GM12878 (cell line): Measurements from ENCODE around the gene TNFRSF6B. TPM values are rescaled to one million over a fixed set of nuclear protein-coding genes. Genes with fewer than 3 reads are reported as not detected.

Experiments
- ATF7 ChIP-seq: fragments of 450-650 bp; IDR thresholded peaks from 2 replicates; pipeline ENCODE4 v1.6.1; 2016; ENCODE audit warnings: low read depth, mild to moderate bottlenecking
- BACH1 ChIP-seq: fragments of 450-650 bp; IDR thresholded peaks from 2 replicates; pipeline ENCODE4 v1.6.1; 2017; ENCODE audit warnings: mild to moderate bottlenecking, borderline replicate concordance
- BCL3 ChIP-seq: IDR thresholded peaks from 2 replicates; pipeline ENCODE4 v1.6.1; 2011; ENCODE audit warnings: borderline replicate concordance, low read depth, mild to moderate bottlenecking, moderate library complexity, low read length; ENCODE audit not compliant: insufficient read depth, poor library complexity, severe bottlenecking
- BHLHE40 ChIP-seq, 2 experiments: fragments of 450-650 bp in 1 of 2; IDR thresholded peaks; 2 replicates each; pipeline ENCODE4 v1.6.1; 2011 to 2017; ENCODE audit warnings: low read depth in 2 of 2, borderline replicate concordance in 1 of 2, improper control_type of control experiment in 1 of 2, low read length in 1 of 2, mild to moderate bottlenecking in 1 of 2
- EGR1 ChIP-seq, 2 experiments: IDR thresholded peaks; 1 replicate in 1 of 2; 2 replicates in 1 of 2; pipeline ENCODE4 v1.6.1; 2011 to 2012; ENCODE audit warnings: low read depth in 2 of 2, low read length in 2 of 2, borderline replicate concordance in 1 of 2, mild to moderate bottlenecking in 1 of 2, moderate library complexity in 1 of 2
- HDAC2 ChIP-seq: fragments of 200-600 bp; sonication (generic); IDR thresholded peaks from 2 replicates; pipeline ENCODE4 v1.6.1; 2017
- HSF1 ChIP-seq: fragments of 150-350 bp; IDR thresholded peaks from 2 replicates; pipeline ENCODE4 v1.6.1; 2014; ENCODE audit warnings: mild to moderate bottlenecking, low read depth, low read length
- IKZF1 ChIP-seq: fragments of 450-650 bp; conservative IDR thresholded peaks from 2 replicates; pipeline ENCODE4 v1.6.1; 2017; ENCODE audit warnings: antibody characterized with exemption, mild to moderate bottlenecking
- MLLT1 ChIP-seq: fragments of 450-650 bp; IDR thresholded peaks from 2 replicates; pipeline ENCODE4 v1.6.1; 2016; ENCODE audit warnings: mild to moderate bottlenecking
- NBN ChIP-seq: fragments of 450-650 bp; IDR thresholded peaks from 2 replicates; pipeline ENCODE4 v1.6.1; 2016
- NFXL1 ChIP-seq: fragments of 450-650 bp; IDR thresholded peaks from 2 replicates; pipeline ENCODE4 v1.6.1; 2017; ENCODE audit warnings: antibody characterized with exemption, mild to moderate bottlenecking, borderline replicate concordance
- RAD21 ChIP-seq: IDR thresholded peaks from 2 replicates; pipeline ENCODE4 v1.6.1; 2011; ENCODE audit warnings: mild to moderate bottlenecking, low read depth, low read length, moderate library complexity; ENCODE audit not compliant: insufficient read depth
- RELB ChIP-seq: fragments of 450-650 bp; IDR thresholded peaks from 2 replicates; pipeline ENCODE4 v1.6.1; 2017; ENCODE audit warnings: low read depth, mild to moderate bottlenecking, moderate library complexity
- SIN3A ChIP-seq: IDR thresholded peaks from 2 replicates; pipeline ENCODE4 v1.6.1; 2012; ENCODE audit warnings: low read depth, low read length, improper control_type of control experiment
- SUZ12 ChIP-seq: fragments of 200-600 bp; sonication (generic); IDR thresholded peaks from one replicate; pipeline ENCODE4 v1.6.1; 2018; ENCODE audit warnings: antibody characterized with exemption, mild to moderate bottlenecking; ENCODE audit not compliant: unreplicated experiment
- TCF12 ChIP-seq: IDR thresholded peaks from 2 replicates; pipeline ENCODE4 v1.6.1; 2011; ENCODE audit warnings: low read depth, mild to moderate bottlenecking, low read length
- WRNIP1 ChIP-seq: IDR thresholded peaks from 2 replicates; pipeline ENCODE4 v1.6.1; 2011; ENCODE audit warnings: low read depth, low read length, improper control_type of control experiment, borderline replicate concordance
- ZSCAN29 ChIP-seq: fragments of 450-650 bp; IDR thresholded peaks from 2 replicates; pipeline ENCODE4 v1.6.1; 2017; ENCODE audit warnings: mild to moderate bottlenecking, moderate library complexity
- polyA plus RNA-seq, 11 experiments: library from polyadenylated mRNA; depleted of rRNA in 4 of 11; unstranded in 6 of 11; stranded (reverse) in 5 of 11; fragments of >200 nt; fragmentation: Nextera tagmentation in 4 of 11; fragmentation: Illumina TruSeq in 1 of 11; extraction: Ambion mirVana in 4 of 11; extraction: Trizol in 1 of 11; gene quantifications; 1 replicate in 1 of 11; 2 replicates in 10 of 11; pipeline versions ENCODE4 v1.2.1 to v1.2.3, GENCODE V29; 2011 to 2016; ENCODE audit warnings: inconsistent platforms in 2 of 11, missing spikeins in 2 of 11, low read depth in 1 of 11
- total RNA-seq, 4 experiments: library from RNA; depleted of rRNA in 3 of 4; stranded (reverse); fragments of >200 nt in 3 of 4; fragmentation: Illumina TruSeq in 1 of 4; extraction: Trizol in 1 of 4; gene quantifications; 2 replicates each; pipeline versions ENCODE4 v1.2.1 to v1.2.3, GENCODE V29; 2013 to 2021
- TF ChIP-seq, protein P1 (sequence below): fragments of 450-650 bp; IDR thresholded peaks from 2 replicates; pipeline ENCODE4 v1.6.1; 2017; ENCODE audit warnings: mild to moderate bottlenecking, moderate library complexity

Gene TNFRSF6B
- total and polyA plus RNA-seq, 10 of the 15 experiments (the other 5 are each of a cell fraction or from before 2014, with no cell fraction given), result 0.67 to 2.2 (median 1.8) TPM; not detected in 7

DNA sequence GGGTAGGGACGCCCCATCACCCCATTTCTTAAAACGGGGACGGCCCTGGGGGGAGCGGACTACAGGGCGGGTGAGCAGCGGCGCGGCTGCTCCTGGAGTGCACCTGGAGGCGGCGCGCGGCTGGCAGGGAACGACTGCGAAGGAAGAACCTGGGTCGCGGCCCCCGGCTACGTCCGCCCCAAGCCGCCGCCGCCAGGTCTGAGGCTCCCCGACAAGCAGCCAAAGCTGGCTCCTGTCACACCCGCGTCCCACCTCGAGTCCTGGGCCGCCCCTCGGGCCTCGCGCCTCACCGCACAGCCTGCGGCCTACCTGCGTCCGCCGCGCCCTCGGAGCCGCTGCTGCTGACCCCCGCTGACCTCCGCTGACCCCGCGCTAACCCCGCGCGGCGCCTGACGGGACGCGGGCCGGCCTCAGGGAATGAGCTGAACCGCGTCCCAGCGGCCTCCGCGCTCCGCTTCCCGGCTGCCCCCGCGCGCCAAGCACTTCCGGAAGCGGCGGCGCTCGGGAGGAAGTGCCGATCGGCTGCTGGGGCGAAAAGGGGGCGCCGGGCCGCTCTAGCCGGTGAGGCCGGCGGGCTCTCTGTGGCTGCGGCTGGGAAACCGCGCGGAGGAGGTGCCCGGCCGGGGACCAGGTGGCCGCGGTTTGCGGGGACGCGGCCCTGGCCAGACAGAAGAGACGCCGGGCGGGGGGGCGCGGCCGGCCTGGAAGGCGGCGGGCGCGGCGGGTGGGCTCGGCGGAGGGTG is 11.3 kb downstream of the TNFRSF6B start, which contains the start of the genes ARFRP1 and ZGPAT (continued):
- TF ChIP-seq BCL3 (no peak), NFXL1 (no peak), WRNIP1 (no peak), ATF7 (no peak), BHLHE40 (IDR thresholded peaks at IDR 0.05; ENCODE audit: borderline replicate concordance in 1 of 2, low read depth in 2 of 2, low read length in 1 of 2) (peak; percentile 40 to 77; a peak in 2 of 4 replicates), RELB (no peak), MLLT1 (no peak), ZSCAN29 (0 out of 2 replicates have a peak, but pooled peaks have one; percentile 19), IKZF1 (peak; percentile 98), BACH1 (peak; percentile 61; the same call in 1 of the 2 replicates), HDAC2 (no peak), NBN (no peak), HSF1 (no peak), SIN3A (peak; percentile 85; the same call in 1 of the 2 replicates), SUZ12 (no peak), EGR1 (IDR thresholded peaks at IDR 0.05; ENCODE audit: borderline replicate concordance in 1 of 2, low read depth in 2 of 2, low read length in 2 of 2) (peak; percentile 42 to 51), TCF12 (peak; percentile 76; the same call in 1 of the 2 replicates), RAD21 (0 out of 2 replicates have a peak, but pooled peaks have one; percentile 19)
- TF ChIP-seq, protein P1, sequence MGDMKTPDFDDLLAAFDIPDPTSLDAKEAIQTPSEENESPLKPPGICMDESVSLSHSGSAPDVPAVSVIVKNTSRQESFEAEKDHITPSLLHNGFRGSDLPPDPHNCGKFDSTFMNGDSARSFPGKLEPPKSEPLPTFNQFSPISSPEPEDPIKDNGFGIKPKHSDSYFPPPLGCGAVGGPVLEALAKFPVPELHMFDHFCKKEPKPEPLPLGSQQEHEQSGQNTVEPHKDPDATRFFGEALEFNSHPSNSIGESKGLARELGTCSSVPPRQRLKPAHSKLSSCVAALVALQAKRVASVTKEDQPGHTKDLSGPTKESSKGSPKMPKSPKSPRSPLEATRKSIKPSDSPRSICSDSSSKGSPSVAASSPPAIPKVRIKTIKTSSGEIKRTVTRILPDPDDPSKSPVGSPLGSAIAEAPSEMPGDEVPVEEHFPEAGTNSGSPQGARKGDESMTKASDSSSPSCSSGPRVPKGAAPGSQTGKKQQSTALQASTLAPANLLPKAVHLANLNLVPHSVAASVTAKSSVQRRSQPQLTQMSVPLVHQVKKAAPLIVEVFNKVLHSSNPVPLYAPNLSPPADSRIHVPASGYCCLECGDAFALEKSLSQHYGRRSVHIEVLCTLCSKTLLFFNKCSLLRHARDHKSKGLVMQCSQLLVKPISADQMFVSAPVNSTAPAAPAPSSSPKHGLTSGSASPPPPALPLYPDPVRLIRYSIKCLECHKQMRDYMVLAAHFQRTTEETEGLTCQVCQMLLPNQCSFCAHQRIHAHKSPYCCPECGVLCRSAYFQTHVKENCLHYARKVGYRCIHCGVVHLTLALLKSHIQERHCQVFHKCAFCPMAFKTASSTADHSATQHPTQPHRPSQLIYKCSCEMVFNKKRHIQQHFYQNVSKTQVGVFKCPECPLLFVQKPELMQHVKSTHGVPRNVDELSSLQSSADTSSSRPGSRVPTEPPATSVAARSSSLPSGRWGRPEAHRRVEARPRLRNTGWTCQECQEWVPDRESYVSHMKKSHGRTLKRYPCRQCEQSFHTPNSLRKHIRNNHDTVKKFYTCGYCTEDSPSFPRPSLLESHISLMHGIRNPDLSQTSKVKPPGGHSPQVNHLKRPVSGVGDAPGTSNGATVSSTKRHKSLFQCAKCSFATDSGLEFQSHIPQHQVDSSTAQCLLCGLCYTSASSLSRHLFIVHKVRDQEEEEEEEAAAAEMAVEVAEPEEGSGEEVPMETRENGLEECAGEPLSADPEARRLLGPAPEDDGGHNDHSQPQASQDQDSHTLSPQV, result 0 out of 2 replicates have a peak, but pooled peaks have one; percentile 18
